Skeletal muscle tissue (tissue), 4 donors: ENCODE measurements around the gene ABCC10. TPM values are rescaled to one million over a fixed set of nuclear protein-coding genes. Genes with fewer than 3 reads are reported as not detected.
"Not testable (repeated sequence)": the region's sequence is repeated elsewhere in the genome, so short reads cannot be mapped to it uniquely, and the experiment has no call there.

ENCODE experiments used
- H3K27ac ChIP-seq: one replicate; pipeline ENCODE4 v1.7.0; 2013; ENCODE audit warnings: mild to moderate bottlenecking, low read depth, low read length, inconsistent platforms
- H3K27me3 ChIP-seq, 3 donors: one replicate each; pipeline ENCODE4 v1.7.0; 2013; ENCODE audit warnings: low read length in 3 of 3; ENCODE audit not compliant: control insufficient read depth in 3 of 3, insufficient read depth in 3 of 3
- H3K36me3 ChIP-seq, 3 donors: one replicate each; pipeline ENCODE4 v1.7.0; 2013; ENCODE audit warnings: low read length in 3 of 3; ENCODE audit not compliant: control insufficient read depth in 3 of 3, insufficient read depth in 3 of 3
- H3K4me1 ChIP-seq, 3 donors: one replicate each; pipeline ENCODE4 v1.7.0; 2013; ENCODE audit warnings: low read length in 3 of 3, mild to moderate bottlenecking in 3 of 3; ENCODE audit not compliant: control insufficient read depth in 3 of 3, insufficient read depth in 3 of 3
- H3K4me3 ChIP-seq, 3 donors: one replicate each; pipeline ENCODE4 v1.7.0; 2013; ENCODE audit warnings: low read length in 3 of 3
- H3K9ac ChIP-seq, 3 donors: one replicate each; pipeline ENCODE4 v1.7.0; 2013; ENCODE audit warnings: low read length in 3 of 3, mild to moderate bottlenecking in 3 of 3, moderate library complexity in 2 of 3, low read depth in 1 of 3
- H3K9me3 ChIP-seq, 3 donors: one replicate each; pipeline ENCODE4 v1.7.0; 2013; ENCODE audit warnings: low read length in 3 of 3; ENCODE audit not compliant: control insufficient read depth in 3 of 3
- total RNA-seq: library from RNA; depleted of rRNA; stranded (reverse); fragments of >200 nt; gene quantifications from one replicate; pipeline ENCODE4 v1.2.3, GENCODE V29; 2014
- donor health status: Osteomylitis.

ABCC10 gene, protein sequence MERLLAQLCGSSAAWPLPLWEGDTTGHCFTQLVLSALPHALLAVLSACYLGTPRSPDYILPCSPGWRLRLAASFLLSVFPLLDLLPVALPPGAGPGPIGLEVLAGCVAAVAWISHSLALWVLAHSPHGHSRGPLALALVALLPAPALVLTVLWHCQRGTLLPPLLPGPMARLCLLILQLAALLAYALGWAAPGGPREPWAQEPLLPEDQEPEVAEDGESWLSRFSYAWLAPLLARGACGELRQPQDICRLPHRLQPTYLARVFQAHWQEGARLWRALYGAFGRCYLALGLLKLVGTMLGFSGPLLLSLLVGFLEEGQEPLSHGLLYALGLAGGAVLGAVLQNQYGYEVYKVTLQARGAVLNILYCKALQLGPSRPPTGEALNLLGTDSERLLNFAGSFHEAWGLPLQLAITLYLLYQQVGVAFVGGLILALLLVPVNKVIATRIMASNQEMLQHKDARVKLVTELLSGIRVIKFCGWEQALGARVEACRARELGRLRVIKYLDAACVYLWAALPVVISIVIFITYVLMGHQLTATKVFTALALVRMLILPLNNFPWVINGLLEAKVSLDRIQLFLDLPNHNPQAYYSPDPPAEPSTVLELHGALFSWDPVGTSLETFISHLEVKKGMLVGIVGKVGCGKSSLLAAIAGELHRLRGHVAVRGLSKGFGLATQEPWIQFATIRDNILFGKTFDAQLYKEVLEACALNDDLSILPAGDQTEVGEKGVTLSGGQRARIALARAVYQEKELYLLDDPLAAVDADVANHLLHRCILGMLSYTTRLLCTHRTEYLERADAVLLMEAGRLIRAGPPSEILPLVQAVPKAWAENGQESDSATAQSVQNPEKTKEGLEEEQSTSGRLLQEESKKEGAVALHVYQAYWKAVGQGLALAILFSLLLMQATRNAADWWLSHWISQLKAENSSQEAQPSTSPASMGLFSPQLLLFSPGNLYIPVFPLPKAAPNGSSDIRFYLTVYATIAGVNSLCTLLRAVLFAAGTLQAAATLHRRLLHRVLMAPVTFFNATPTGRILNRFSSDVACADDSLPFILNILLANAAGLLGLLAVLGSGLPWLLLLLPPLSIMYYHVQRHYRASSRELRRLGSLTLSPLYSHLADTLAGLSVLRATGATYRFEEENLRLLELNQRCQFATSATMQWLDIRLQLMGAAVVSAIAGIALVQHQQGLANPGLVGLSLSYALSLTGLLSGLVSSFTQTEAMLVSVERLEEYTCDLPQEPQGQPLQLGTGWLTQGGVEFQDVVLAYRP (N-terminal part only)
- 8.9 TPM for total RNA-seq

DNA sequence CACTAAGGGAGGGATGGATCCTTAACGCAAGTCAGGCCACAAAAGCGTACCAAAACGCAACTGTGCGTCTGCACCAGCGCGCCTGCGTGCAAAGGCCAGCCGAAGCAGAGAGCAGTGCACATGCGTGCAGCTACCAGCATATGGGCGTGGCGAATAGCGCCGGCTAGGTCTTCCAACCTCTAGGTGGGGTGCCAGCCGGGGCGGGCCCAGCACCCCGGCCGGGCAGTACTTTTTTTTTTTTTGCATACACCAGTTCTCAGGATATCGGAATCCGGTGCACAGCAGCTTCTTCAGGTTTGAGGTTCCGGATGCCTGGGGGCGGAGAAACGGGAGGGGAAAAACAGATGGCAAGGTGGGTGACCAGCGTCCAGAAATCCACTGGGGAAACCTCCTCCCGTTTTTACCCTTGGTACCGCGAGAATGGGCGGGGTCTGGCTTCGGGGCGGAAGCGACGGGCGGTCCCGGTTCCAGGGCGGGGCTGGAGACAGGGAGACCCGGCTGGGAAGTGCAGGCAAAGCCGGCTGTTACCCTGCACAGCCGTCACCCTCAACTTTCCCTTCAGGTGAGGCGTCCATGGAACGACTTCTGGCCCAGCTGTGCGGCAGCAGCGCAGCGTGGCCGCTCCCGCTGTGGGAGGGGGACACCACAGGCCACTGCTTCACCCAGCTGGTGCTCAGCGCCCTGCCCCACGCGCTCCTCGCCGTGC is at the start of gene ABCC10:
TSS of gene ABCC10 (plus strand) at position 136 of the 706 bp plus-strand sequence. CDS start at position 574, 438 bp downstream.
- peak within 1 kb of the TSS; percentile 92 to 96 (median 95) for H3K9ac ChIP-seq
- peak within 1 kb of the TSS; percentile 96 to 100 (median 98) for H3K4me3 ChIP-seq
- no peaks in the 10 kb centered on the region for H3K9me3 ChIP-seq
- H3K27me3 ChIP-seq, result no peaks in the 10 kb centered on the region
- H3K4me1 ChIP-seq, result peaks cover 13 to 21% (median 13%) of the 10 kb centered on the region in 3 donors
- peaks cover 0 to 7% (median 4%) of the 10 kb centered on the region in 3 donors for H3K36me3 ChIP-seq
- H3K27ac ChIP-seq, result peak within 1 kb of the TSS; percentile 70

DNA sequence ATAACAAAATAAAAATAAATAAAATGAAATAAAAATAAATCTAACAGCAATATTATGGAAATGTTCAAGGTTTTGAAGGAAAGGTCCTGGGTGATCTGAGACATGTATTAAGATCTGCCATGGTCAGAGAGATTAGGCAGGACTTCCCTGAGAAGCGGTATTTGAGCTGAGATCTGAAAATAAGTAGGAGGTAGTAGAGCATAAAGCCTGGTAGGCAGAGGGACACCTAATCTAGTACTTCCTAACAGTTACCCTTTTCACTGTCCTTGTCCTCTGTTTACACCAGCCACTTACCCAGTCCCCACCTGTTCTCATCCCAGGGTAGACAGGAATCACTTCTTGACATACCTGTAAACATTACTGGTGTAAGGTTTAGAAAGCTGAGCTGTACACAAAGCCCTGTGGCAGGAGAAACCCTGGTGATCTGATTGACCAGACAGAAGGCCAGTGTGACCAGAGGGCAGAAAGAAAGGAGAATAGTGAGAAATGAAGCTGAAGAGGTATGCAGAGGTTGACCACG is 49.6 kb upstream of the ABCC10 start:
- H3K4me3 ChIP-seq, result no peak overlapping the region
- H3K9me3 ChIP-seq, result no peaks in the 10 kb centered on the region
- no peaks in the 10 kb centered on the region for H3K4me1 ChIP-seq
- no peaks in the 10 kb centered on the region for H3K27me3 ChIP-seq
- H3K9ac ChIP-seq, result no peak overlapping the region
- H3K27ac ChIP-seq, result no peak overlapping the region
- no peaks in the 10 kb centered on the region for H3K36me3 ChIP-seq

DNA sequence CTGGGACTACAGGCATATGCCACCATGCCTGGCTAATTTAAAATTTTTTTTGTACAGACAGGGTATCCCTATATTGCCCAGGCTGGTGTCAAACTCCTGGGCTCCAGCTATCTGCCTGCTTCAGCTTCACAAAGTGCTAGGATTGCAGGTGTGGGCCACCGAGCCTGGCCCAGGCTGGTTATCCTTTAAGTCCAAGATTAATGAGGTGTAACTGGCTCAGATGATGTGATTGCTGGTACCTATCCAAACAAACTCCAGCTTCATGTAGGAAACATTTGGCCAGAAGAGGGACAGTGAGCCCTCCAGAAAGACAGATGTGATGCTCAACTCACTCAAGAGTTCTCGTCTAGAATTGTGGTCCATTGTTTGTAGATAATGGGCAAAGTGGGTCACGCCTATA is 48.7 kb upstream of the ABCC10 start:
- no peaks in the 10 kb centered on the region for H3K36me3 ChIP-seq
- no peak overlapping the region for H3K27ac ChIP-seq
- H3K9me3 ChIP-seq, result no peaks in the 10 kb centered on the region
- H3K4me3 ChIP-seq, result no peak overlapping the region
- H3K9ac ChIP-seq, result no peak overlapping the region
- no peaks in the 10 kb centered on the region for H3K4me1 ChIP-seq
- no peaks in the 10 kb centered on the region for H3K27me3 ChIP-seq

DNA sequence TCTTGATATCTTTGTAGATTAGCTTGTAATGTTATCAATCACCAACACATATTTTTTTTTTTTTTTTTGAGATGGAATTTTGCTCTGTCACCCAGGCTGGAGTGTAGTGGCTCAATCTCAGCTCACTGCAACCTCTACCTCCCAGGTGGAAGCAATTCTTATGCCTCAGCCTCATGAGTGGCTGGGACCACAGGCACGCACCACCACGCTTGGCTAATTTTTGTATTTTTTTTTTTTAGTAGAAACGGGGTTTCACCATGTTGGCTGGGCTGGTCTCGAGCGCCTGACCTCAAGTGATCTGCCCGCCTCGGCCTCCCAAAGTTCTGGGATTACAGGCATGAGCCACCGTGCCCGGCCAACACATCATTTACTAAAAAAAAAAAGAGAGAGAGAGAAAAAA is 46.5 kb upstream of the ABCC10 start:
- H3K36me3 ChIP-seq, H3K9ac ChIP-seq, H3K27ac ChIP-seq, H3K9me3 ChIP-seq, H3K27me3 ChIP-seq, H3K4me3 ChIP-seq, H3K4me1 ChIP-seq: not testable (repeated sequence)

DNA sequence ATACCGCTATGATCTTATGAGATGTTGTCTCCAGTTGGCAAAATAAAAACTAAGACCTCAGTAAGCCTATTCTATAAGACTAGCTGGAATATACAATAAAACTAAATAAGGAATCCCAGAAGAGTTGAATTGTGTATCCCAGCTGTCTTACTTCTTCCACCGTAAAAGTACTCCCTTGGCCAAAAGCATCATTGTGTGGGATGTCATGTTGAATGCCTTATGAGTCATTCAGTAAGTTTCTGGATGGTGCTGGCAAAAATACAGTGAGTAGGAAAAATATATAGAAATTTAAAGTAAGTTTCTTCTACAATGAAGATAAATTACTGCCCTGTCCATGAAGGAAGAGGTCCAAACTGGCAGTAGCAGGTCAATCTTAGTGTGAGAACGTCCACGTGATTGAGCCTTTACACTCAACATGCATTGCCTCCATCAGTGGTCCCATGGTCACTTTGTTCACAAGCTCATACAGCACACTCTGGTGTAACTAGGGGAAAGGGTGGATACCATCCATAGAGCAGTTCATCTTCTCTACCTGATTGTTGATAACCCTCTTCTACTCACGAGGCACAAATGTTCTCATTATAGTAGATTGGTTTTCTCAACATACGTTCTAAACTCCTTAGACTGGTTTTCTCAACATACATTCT is 44.2 kb upstream of the ABCC10 start:
- Histone ChIP-seq H3K27ac (no peak overlapping the region), H3K9ac (no peak overlapping the region), H3K27me3 (no peaks in the 10 kb centered on the region), H3K4me3 (no peak overlapping the region), H3K36me3 (no peaks in the 10 kb centered on the region), H3K9me3 (no peaks in the 10 kb centered on the region), H3K4me1 (no peaks in the 10 kb centered on the region)

DNA sequence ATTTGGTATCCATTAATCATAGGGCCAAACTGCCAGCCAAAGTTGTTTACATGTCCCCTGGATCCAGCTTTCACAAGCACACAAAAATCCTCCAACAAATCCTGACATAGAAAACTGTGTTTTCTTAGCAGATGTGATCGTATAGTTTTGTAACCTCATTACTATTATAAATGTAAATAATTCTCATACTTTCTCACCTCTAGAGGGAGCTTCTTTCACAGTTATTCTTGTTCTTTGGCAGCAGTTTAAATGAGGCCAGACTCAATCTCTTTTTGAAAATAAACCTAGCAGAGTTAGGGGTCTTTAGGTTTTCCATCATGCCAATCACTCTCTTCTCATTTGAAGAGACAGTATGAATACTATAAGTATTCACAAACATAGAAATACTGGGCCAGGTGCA is 40.8 kb upstream of the ABCC10 start:
- H3K9ac ChIP-seq, result no peak overlapping the region
- no peak overlapping the region for H3K27ac ChIP-seq
- peaks cover 0 to 5% (median under 1%) of the 10 kb centered on the region in 3 donors for H3K27me3 ChIP-seq
- no peak overlapping the region for H3K4me3 ChIP-seq
- no peaks in the 10 kb centered on the region for H3K4me1 ChIP-seq
- no peaks in the 10 kb centered on the region for H3K9me3 ChIP-seq
- no peaks in the 10 kb centered on the region for H3K36me3 ChIP-seq

DNA sequence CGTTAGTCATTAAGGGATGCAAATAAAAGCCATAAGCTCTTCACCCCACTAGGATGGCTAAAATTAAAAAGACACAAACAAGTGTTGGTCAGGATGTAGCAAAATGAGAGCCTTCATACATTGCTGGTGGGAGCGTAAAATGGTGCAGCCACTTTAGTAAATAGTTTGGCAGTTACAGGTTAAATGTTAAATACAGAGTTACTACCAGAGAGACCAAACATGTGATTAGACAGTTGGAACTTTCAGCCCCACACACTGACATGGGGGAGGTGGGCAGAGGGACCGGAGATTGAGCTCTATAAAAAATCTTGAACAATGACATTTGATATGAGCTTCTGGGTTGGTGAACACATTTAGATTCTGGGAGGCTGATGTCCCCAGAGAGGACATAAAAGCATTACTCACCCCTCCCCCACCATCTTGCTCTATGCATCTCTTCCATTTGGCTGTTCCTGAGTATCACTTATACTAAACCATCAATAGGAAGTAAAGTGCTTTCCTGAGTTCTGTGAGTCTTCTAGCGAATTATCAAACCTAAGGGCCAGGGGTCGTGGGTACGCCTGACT is 37.5 kb upstream of the ABCC10 start:
- H3K9me3 ChIP-seq, result no peaks in the 10 kb centered on the region
- H3K9ac ChIP-seq, result no peak overlapping the region
- H3K27ac ChIP-seq, result no peak overlapping the region
- no peaks in the 10 kb centered on the region for H3K36me3 ChIP-seq
- H3K27me3 ChIP-seq, result peaks cover 0 to 8% (median 7%) of the 10 kb centered on the region in 3 donors
- H3K4me1 ChIP-seq, result no peaks in the 10 kb centered on the region
- H3K4me3 ChIP-seq, result no peak overlapping the region

DNA sequence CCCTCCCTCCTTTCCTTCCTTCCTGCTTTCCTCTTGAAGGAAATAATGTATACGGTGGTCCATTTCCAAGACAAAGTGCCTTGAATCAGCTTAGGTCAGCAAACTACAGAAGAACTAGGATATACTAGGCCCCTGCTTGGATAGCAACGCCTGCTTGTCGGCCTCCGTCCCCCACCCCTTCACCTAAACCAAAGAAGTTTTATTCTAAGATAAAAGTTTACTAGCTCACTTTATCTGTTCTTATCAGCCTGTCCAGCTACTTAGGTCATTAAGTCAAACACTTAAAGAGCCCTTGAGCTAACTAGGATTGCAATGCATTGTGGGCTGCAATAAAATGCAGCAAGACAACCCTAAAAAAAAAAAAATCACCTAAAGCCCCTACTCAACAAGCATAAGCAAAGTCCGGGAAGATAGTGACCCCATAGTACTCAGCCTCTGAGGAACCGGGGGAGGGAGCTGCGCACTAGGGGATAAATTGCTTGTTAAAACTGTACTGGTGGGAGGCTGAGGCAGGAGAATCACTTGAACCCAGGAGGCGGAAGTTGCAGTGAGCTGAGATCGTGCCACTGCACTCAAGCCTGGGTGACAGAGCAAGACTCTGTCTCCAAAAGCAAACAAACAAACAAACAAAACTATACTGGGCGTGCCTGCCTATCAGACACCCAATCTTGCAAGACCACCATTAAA is 36.4 kb upstream of the ABCC10 start:
- not testable (repeated sequence) for H3K9ac ChIP-seq, H3K27ac ChIP-seq, H3K36me3 ChIP-seq, H3K4me1 ChIP-seq, H3K4me3 ChIP-seq, H3K9me3 ChIP-seq, H3K27me3 ChIP-seq
